SK-N-SH (cell line): ENCODE data around the gene AJM1. TPM values are rescaled to one million over a fixed set of nuclear protein-coding genes. Genes with fewer than 3 reads are reported as not detected.

ENCODE experiments used
- CTCF ChIA-PET: fragments of 300-600, 350-600 bp; formaldehyde crosslinking; extraction: SDS; loops from one replicate; lab custom pipeline; 2021; lab: Yijun Ruan, JAX
- POLR2A ChIA-PET: fragments of 350-600 bp; sonication (Branson Sonifier 250); formaldehyde crosslinking; extraction: SDS; loops from one replicate; lab custom pipeline; 2020; ENCODE audit warnings: antibody characterized with exemption, inconsistent platforms; lab: Yijun Ruan, JAX
- DNase-seq: peaks from one replicate; pipeline ENCODE4 v3.0.0; 2012
- H2AFZ ChIP-seq: fragments of 200-600 bp; sonication (generic); 2 replicates; pipeline ENCODE4 v1.8.1; 2016; ENCODE audit warnings: antibody characterized with exemption, mild to moderate bottlenecking, low read depth
- H3F3A ChIP-seq: fragments of 200-600 bp; sonication (generic); replicated peaks from 2 replicates; pipeline ENCODE3; 2016; ENCODE audit warnings: antibody characterized with exemption, mild to moderate bottlenecking; ENCODE audit not compliant: insufficient read depth
- H3K27ac ChIP-seq, 2 experiments: fragments of 200-500 bp in 1 of 2; fragments of 200-600 bp in 1 of 2; sonication (Bioruptor generic) in 1 of 2; sonication (generic), shearing (Covaris generic) in 1 of 2; 2 replicates each; pipeline versions ENCODE4 v1.5.1 to v1.6.1; 2014 to 2016; ENCODE audit warnings: low read depth in 2 of 2, inconsistent platforms in 1 of 2, low read length in 1 of 2, mild to moderate bottlenecking in 1 of 2, mixed read lengths in 1 of 2
- H3K27me3 ChIP-seq: fragments of 200-600 bp; sonication (generic), shearing (Covaris generic); 2 replicates; pipeline ENCODE4 v1.6.1; 2016; ENCODE audit warnings: mixed run types; ENCODE audit not compliant: insufficient read depth
- H3K36me3 ChIP-seq, 2 experiments: fragments of 200-500 bp in 1 of 2; fragments of 200-600 bp in 1 of 2; sonication (Bioruptor generic) in 1 of 2; sonication (generic) in 1 of 2; replicated peaks in 1 of 2; 2 replicates each; pipeline versions ENCODE3 to v1.5.1; 2014 to 2016; ENCODE audit warnings: low read length in 1 of 2, mild to moderate bottlenecking in 1 of 2; ENCODE audit not compliant: insufficient read depth in 2 of 2, control insufficient read depth in 1 of 2
- H3K4me1 ChIP-seq, 2 experiments: fragments of 200-500 bp in 1 of 2; fragments of 200-600 bp in 1 of 2; sonication (Bioruptor generic) in 1 of 2; sonication (generic), shearing (Covaris generic) in 1 of 2; 2 replicates each; pipeline versions ENCODE4 v1.5.1 to v1.6.1; 2014 to 2016; ENCODE audit warnings: low read depth in 1 of 2, low read length in 1 of 2, mixed run types in 1 of 2; ENCODE audit not compliant: insufficient read depth in 2 of 2, control insufficient read depth in 1 of 2
- H3K4me2 ChIP-seq: fragments of 200-600 bp; sonication (generic), shearing (Covaris generic); 2 replicates; pipeline ENCODE4 v1.6.1; 2017; ENCODE audit warnings: mixed run types
- H3K4me3 ChIP-seq, 2 experiments: fragments of 200-500 bp in 1 of 2; fragments of 200-600 bp in 1 of 2; sonication (Bioruptor generic) in 1 of 2; sonication (generic), shearing (Covaris generic) in 1 of 2; 2 replicates each; pipeline versions ENCODE4 v1.5.1 to v1.8.1; 2014 to 2016; ENCODE audit warnings: low read depth in 2 of 2, inconsistent platforms in 1 of 2, low read length in 1 of 2, mild to moderate bottlenecking in 1 of 2, mixed read lengths in 1 of 2, moderate library complexity in 1 of 2
- H3K79me2 ChIP-seq: fragments of 200-600 bp; sonication (generic); 2 replicates; pipeline ENCODE4 v1.8.1; 2017; ENCODE audit warnings: mild to moderate bottlenecking; ENCODE audit not compliant: insufficient read depth
- H3K9ac ChIP-seq: fragments of 200-600 bp; sonication (generic); 2 replicates; pipeline ENCODE4 v1.6.1; 2017; ENCODE audit warnings: mixed run types
- H3K9me2 ChIP-seq: fragments of 200-600 bp; sonication (generic); 2 replicates; pipeline ENCODE4 v1.6.1; 2017; ENCODE audit warnings: mixed run types
- H3K9me3 ChIP-seq: fragments of 200-600 bp; sonication (generic); 2 replicates; pipeline ENCODE4 v1.6.1; 2017; ENCODE audit warnings: mixed run types, mild to moderate bottlenecking, moderate library complexity
- H4K20me1 ChIP-seq: fragments of 200-600 bp; sonication (generic); 2 replicates; pipeline ENCODE4 v1.6.1; 2017; ENCODE audit warnings: mild to moderate bottlenecking, mixed run types; ENCODE audit not compliant: insufficient read depth
- EP300 ChIP-seq, 2 experiments: IDR thresholded peaks; 2 replicates each; pipeline versions ENCODE4 v1.4.0 to v1.6.1; 2012; ENCODE audit warnings: borderline replicate concordance in 1 of 2, low read depth in 1 of 2, low read length in 1 of 2
- EZH2phosphoT487 ChIP-seq: fragments of 200-600 bp; sonication (generic); IDR thresholded peaks from 2 replicates; pipeline ENCODE4 v1.6.1; 2017; ENCODE audit warnings: low read depth, mixed run types, mild to moderate bottlenecking, antibody characterized with exemption, moderate library complexity, borderline replicate concordance
- FOXJ3 ChIP-seq: sonication (generic); formaldehyde crosslinking; IDR thresholded peaks from 2 replicates; pipeline ENCODE4 v1.5.1; 2020; ENCODE audit warnings: mild to moderate bottlenecking, missing genetic modification reagents
- GATA2 ChIP-seq: sonication (generic); formaldehyde crosslinking; IDR thresholded peaks from 2 replicates; pipeline ENCODE4 v1.5.0; 2020; ENCODE audit warnings: mild to moderate bottlenecking, missing genetic modification reagents
- JUND ChIP-seq: IDR thresholded peaks from 2 replicates; pipeline ENCODE4 v1.4.0; 2012
- NFIC ChIP-seq: IDR thresholded peaks from 2 replicates; pipeline ENCODE4 v1.4.0; 2012; ENCODE audit warnings: borderline replicate concordance
- NRF1 ChIP-seq: IDR thresholded peaks from 2 replicates; pipeline ENCODE4 v1.6.1; 2012; ENCODE audit warnings: low read depth, mild to moderate bottlenecking, low read length
- RCOR1 ChIP-seq: fragments of 150-350 bp; IDR thresholded peaks from 2 replicates; pipeline ENCODE4 v1.6.1; 2017; ENCODE audit warnings: antibody characterized with exemption, low read length
- SIN3A ChIP-seq: IDR thresholded peaks from 2 replicates; pipeline ENCODE4 v1.6.1; 2012; ENCODE audit warnings: low read depth, mild to moderate bottlenecking, low read length, moderate library complexity, borderline replicate concordance
- SMC3 ChIP-seq: IDR thresholded peaks from 2 replicates; pipeline ENCODE4 v1.6.1; 2012; ENCODE audit warnings: low read depth, low read length, improper control_type of control experiment
- TAF1 ChIP-seq: IDR thresholded peaks from 2 replicates; pipeline ENCODE4 v1.6.1; 2012; ENCODE audit warnings: low read depth, mild to moderate bottlenecking, low read length, moderate library complexity, borderline replicate concordance
- TCF12 ChIP-seq: IDR thresholded peaks from 2 replicates; pipeline ENCODE4 v1.4.0; 2012
- TEAD4 ChIP-seq: IDR thresholded peaks from 2 replicates; pipeline ENCODE4 v1.4.0; 2012; ENCODE audit warnings: mild to moderate bottlenecking, borderline replicate concordance; ENCODE audit not compliant: insufficient read depth
- WGBS: methylation state at CpG from one replicate; pipeline ENCODE4 v1.1.6; 2017; ENCODE audit warnings: low lambda C conversion rate; 5-methylcytosine and 5-hydroxymethylcytosine counted together
- polyA plus RNA-seq, 3 experiments: library from polyadenylated mRNA; depleted of rRNA; stranded (reverse); fragments of >200 nt; gene quantifications; 2 replicates each; pipeline ENCODE4 v1.2.3, GENCODE V29; 2012
- TF ChIP-seq, protein P1 (sequence below): IDR thresholded peaks from 2 replicates; pipeline ENCODE4 v1.6.1; 2012; ENCODE audit warnings: mild to moderate bottlenecking, low read depth, low read length, moderate library complexity
- TF ChIP-seq, protein P2 (sequence below): IDR thresholded peaks from 2 replicates; pipeline ENCODE4; 2012

Gene AJM1
- polyA plus RNA-seq, 1 of the 3 experiments (the other 2 are of a cell fraction), result 2.4 TPM

DNA sequence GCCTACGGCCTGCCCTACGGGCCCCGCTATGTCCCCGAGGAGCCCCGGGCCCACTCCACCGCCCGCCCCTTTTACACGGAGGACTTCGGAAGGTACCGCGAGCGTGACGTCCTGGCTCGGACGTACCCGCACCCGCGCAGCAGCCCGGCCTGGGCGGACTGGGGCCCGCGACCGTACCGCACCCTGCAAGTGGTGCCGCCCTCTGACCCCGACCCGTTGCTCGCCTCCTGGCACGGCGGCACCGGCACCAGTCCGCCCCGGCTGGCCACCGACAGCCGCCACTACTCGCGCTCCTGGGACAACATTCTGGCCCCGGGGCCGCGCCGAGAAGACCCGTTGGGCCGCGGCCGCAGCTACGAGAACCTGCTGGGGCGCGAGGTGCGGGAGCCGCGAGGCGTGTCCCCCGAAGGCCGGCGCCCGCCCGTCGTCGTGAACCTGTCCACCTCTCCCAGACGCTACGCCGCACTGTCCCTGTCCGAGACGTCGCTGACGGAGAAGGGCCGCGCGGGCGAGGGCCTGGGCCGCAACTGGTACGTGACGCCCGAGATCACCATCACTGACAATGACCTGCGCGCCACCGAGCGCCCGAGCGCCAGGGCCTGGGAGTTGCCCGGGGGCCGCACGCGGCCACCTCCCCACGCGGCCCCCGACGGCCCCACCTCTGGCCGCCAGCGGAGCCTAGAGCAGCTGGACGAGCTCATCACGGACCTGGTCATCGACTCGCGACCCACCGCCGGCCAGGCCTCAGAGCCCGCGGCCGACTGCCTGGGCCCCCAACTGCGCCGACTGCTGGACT, 3.4 kb downstream of the AJM1 start:
- H3K79me2 ChIP-seq, result peaks cover 18% of the 10 kb centered on the region; the same call in 1 of the 2 replicates
- H3K27ac ChIP-seq, result no peak overlapping the region
- H3K9me2 ChIP-seq, result no peaks in the 10 kb centered on the region
- H3K27me3 ChIP-seq, result no peaks in the 10 kb centered on the region
- H4K20me1 ChIP-seq, result peaks cover 10% of the 10 kb centered on the region; the same call in 1 of the 2 replicates
- ChIA-PET POLR2A (no interaction called here), CTCF (interaction anchor here (1.4 to 2.2 kb wide), 2 partner anchors 13 to 14 kb away, joined by 3 to 7 read pairs; no protein-coding TSS in a partner anchor)
- no peaks in the 10 kb centered on the region for H3K9me3 ChIP-seq
- H3F3A ChIP-seq, result peaks cover 17% of the 10 kb centered on the region
- H2AFZ ChIP-seq, result no peak overlapping the region
- peaks cover 0 to 7% of the 10 kb centered on the region in 2 experiments for H3K36me3 ChIP-seq
- 99% methylated on average over 48 of the region's 102 CpGs for WGBS
- no peak overlapping the region for H3K4me2 ChIP-seq
- H3K4me1 ChIP-seq, result peaks cover 24 to 33% of the 10 kb centered on the region in 2 experiments; a peak in 2 of 4 replicates
- H3K4me3 ChIP-seq, result no peak overlapping the region
- TF ChIP-seq EP300 (IDR thresholded peaks at IDR 0.05; ENCODE audit: borderline replicate concordance in 1 of 2, low read depth in 1 of 2, low read length in 1 of 2) (no peak), SIN3A (no peak), TAF1 (no peak), RCOR1 (no peak), FOXJ3 (no peak), NRF1 (no peak), EZH2phosphoT487 (no peak), TEAD4 (no peak), JUND (no peak), GATA2 (CRISPR knock-in tag) (no peak), TCF12 (no peak), NFIC (no peak), SMC3 (no peak)
- TF ChIP-seq, protein P1, sequence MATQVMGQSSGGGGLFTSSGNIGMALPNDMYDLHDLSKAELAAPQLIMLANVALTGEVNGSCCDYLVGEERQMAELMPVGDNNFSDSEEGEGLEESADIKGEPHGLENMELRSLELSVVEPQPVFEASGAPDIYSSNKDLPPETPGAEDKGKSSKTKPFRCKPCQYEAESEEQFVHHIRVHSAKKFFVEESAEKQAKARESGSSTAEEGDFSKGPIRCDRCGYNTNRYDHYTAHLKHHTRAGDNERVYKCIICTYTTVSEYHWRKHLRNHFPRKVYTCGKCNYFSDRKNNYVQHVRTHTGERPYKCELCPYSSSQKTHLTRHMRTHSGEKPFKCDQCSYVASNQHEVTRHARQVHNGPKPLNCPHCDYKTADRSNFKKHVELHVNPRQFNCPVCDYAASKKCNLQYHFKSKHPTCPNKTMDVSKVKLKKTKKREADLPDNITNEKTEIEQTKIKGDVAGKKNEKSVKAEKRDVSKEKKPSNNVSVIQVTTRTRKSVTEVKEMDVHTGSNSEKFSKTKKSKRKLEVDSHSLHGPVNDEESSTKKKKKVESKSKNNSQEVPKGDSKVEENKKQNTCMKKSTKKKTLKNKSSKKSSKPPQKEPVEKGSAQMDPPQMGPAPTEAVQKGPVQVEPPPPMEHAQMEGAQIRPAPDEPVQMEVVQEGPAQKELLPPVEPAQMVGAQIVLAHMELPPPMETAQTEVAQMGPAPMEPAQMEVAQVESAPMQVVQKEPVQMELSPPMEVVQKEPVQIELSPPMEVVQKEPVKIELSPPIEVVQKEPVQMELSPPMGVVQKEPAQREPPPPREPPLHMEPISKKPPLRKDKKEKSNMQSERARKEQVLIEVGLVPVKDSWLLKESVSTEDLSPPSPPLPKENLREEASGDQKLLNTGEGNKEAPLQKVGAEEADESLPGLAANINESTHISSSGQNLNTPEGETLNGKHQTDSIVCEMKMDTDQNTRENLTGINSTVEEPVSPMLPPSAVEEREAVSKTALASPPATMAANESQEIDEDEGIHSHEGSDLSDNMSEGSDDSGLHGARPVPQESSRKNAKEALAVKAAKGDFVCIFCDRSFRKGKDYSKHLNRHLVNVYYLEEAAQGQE, result no peak
- TF ChIP-seq, protein P2, sequence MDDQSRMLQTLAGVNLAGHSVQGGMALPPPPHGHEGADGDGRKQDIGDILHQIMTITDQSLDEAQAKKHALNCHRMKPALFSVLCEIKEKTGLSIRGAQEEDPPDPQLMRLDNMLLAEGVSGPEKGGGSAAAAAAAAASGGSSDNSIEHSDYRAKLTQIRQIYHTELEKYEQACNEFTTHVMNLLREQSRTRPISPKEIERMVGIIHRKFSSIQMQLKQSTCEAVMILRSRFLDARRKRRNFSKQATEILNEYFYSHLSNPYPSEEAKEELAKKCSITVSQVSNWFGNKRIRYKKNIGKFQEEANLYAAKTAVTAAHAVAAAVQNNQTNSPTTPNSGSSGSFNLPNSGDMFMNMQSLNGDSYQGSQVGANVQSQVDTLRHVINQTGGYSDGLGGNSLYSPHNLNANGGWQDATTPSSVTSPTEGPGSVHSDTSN, result no peak
- TF ChIP-seq, all 33 proteins: peak for 0
- no peak overlapping the region for H3K9ac ChIP-seq
- DNase-seq, result no peak
